HepG2 (cell line): Measurements from ENCODE around the gene KIF1B. TPM values are rescaled to one million over a fixed set of nuclear protein-coding genes. Genes with fewer than 3 reads are reported as not detected.

Experiments used
- ATF7 ChIP-seq, 2 experiments: fragments of 450-650 bp in 1 of 2; sonication (generic) in 1 of 2; formaldehyde crosslinking in 1 of 2; IDR thresholded peaks; 2 replicates each; pipeline versions ENCODE4 v1.4.0 to v1.6.1; 2016 to 2020; ENCODE audit warnings: antibody characterized with exemption in 1 of 2, mild to moderate bottlenecking in 1 of 2, missing genetic modification reagents in 1 of 2
- E2F2 ChIP-seq: sonication (generic); formaldehyde crosslinking; IDR thresholded peaks from 2 replicates; pipeline ENCODE4 v1.4.0; 2020; ENCODE audit warnings: missing genetic modification reagents, borderline replicate concordance
- HOXD1 ChIP-seq: sonication (generic); formaldehyde crosslinking; IDR thresholded peaks from 2 replicates; pipeline ENCODE4 v1.5.0; 2020; ENCODE audit warnings: missing genetic modification reagents
- MBD4 ChIP-seq: IDR thresholded peaks from 2 replicates; pipeline ENCODE4 v1.6.1; 2012; ENCODE audit warnings: low read length, inconsistent platforms, borderline replicate concordance
- MTF1 ChIP-seq: sonication (generic); formaldehyde crosslinking; IDR thresholded peaks from 2 replicates; pipeline ENCODE4 v1.5.0; 2020; ENCODE audit warnings: missing genetic modification reagents
- NCOA2 ChIP-seq: sonication (generic); formaldehyde crosslinking; IDR thresholded peaks from 2 replicates; pipeline ENCODE4 v1.8.0; 2022; ENCODE audit warnings: inconsistent platforms
- PRPF4 ChIP-seq: fragments of 200-400 bp; formaldehyde crosslinking; IDR thresholded peaks from 2 replicates; pipeline ENCODE4 v1.6.1; 2016; ENCODE audit warnings: low read length, low read depth; ENCODE audit not compliant: poor library complexity, severe bottlenecking
- SMARCC2 ChIP-seq: fragments of 450-650 bp; IDR thresholded peaks from 2 replicates; pipeline ENCODE4 v1.6.1; 2017; ENCODE audit warnings: antibody characterized with exemption, mild to moderate bottlenecking
- SPEN ChIP-seq: sonication (generic); formaldehyde crosslinking; IDR thresholded peaks from 2 replicates; pipeline ENCODE4 v1.5.1; 2020; ENCODE audit warnings: low read depth, mild to moderate bottlenecking, missing genetic modification reagents
- TMF1 ChIP-seq: sonication (generic); formaldehyde crosslinking; IDR thresholded peaks from 2 replicates; pipeline ENCODE4 v1.8.1; 2022; ENCODE audit warnings: low read depth, missing genetic modification reagents
- TSC22D2 ChIP-seq: sonication (generic); formaldehyde crosslinking; IDR thresholded peaks from 2 replicates; pipeline ENCODE4 v1.5.1; 2020; ENCODE audit warnings: missing genetic modification reagents, mild to moderate bottlenecking, borderline replicate concordance
- ZFP90 ChIP-seq: sonication (generic); formaldehyde crosslinking; IDR thresholded peaks from 2 replicates; pipeline ENCODE4 v1.8.0; 2022; ENCODE audit warnings: missing genetic modification reagents, mild to moderate bottlenecking, inconsistent platforms, borderline replicate concordance
- ZFYVE20 ChIP-seq: sonication (generic); formaldehyde crosslinking; IDR thresholded peaks from 2 replicates; pipeline ENCODE4 v1.8.0; 2023; ENCODE audit warnings: low read depth, mild to moderate bottlenecking, moderate library complexity, missing genetic modification reagents, borderline replicate concordance
- ZKSCAN8 ChIP-seq: IDR thresholded peaks from 2 replicates; pipeline ENCODE4 v1.6.1; 2016; ENCODE audit warnings: borderline replicate concordance, missing genetic modification reagents, missing compliant biosample characterization
- ZNF264 ChIP-seq: sonication (generic); formaldehyde crosslinking; IDR thresholded peaks from 2 replicates; pipeline ENCODE4 v1.4.0; 2020; ENCODE audit warnings: missing genetic modification reagents
- ZNF562 ChIP-seq: sonication (generic); formaldehyde crosslinking; IDR thresholded peaks from 2 replicates; pipeline ENCODE4 v1.8.0; 2022; ENCODE audit warnings: missing genetic modification reagents, borderline replicate concordance
- ZNF7 ChIP-seq: IDR thresholded peaks from 2 replicates; pipeline ENCODE4 v1.6.1; 2016; ENCODE audit warnings: missing biosample characterization, missing genetic modification reagents
- ZNF770 ChIP-seq: sonication (generic); formaldehyde crosslinking; IDR thresholded peaks from 2 replicates; pipeline ENCODE4 v1.5.0; 2020; ENCODE audit warnings: mild to moderate bottlenecking, missing genetic modification reagents
- ZSCAN30 ChIP-seq: sonication (generic); formaldehyde crosslinking; IDR thresholded peaks from 2 replicates; pipeline ENCODE4 v1.5.0; 2020; ENCODE audit warnings: mild to moderate bottlenecking, missing genetic modification reagents
- polyA plus RNA-seq, 8 experiments: library from polyadenylated mRNA; depleted of rRNA in 3 of 8; stranded (reverse) in 7 of 8; unstranded in 1 of 8; fragments of >200 nt; fragmentation: Illumina TruSeq in 4 of 8; extraction: Trizol in 4 of 8; gene quantifications; 2 replicates each; pipeline versions ENCODE4 v1.2.1 to v1.2.3, GENCODE V29; 2011 to 2016; ENCODE audit warnings: low read depth in 4 of 8, missing spikeins in 1 of 8, mixed read lengths in 1 of 8; ENCODE audit not compliant: insufficient read depth in 1 of 8
- total RNA-seq, 5 experiments: library from RNA; depleted of rRNA; stranded (reverse); fragments of >200 nt; fragmentation: Illumina TruSeq; extraction: Trizol; gene quantifications; 2 replicates each; pipeline ENCODE4 v1.2.3, GENCODE V29; 2016; ENCODE audit warnings: low read depth in 1 of 5
- TF ChIP-seq, protein P1 (sequence below): sonication (generic); formaldehyde crosslinking; conservative IDR thresholded peaks from 2 replicates; pipeline ENCODE4 v1.4.0; 2020; ENCODE audit warnings: missing genetic modification reagents

KIF1B gene
- total and polyA plus RNA-seq, 2 of the 13 experiments (the other 11 are each of a cell fraction or from before 2014, with no cell fraction given) = 26.7 to 32.5 TPM

- TF ChIP-seq ZFP90 (CRISPR knock-in tag) (peak; percentile 87; the same call in 1 of the 2 replicates), MTF1 (peak; percentile 22; the same call in 1 of the 2 replicates), ATF7 (IDR thresholded peaks at IDR 0.05) (no peak), ATF7 (CRISPR knock-in tag; IDR thresholded peaks at IDR 0.05) (no peak), ZKSCAN8 (CRISPR knock-in tag) (peak; percentile 23; the same call in 1 of the 2 replicates), ZSCAN30 (CRISPR knock-in tag) (no peak), TMF1 (CRISPR knock-in tag) (peak; percentile 97), ZNF7 (no peak), TSC22D2 (CRISPR knock-in tag) (no peak; the same call in 1 of the 2 replicates), ZNF562 (CRISPR knock-in tag) (peak; percentile 93), ZNF770 (CRISPR knock-in tag) (peak; percentile 82), ZFYVE20 (CRISPR knock-in tag) (peak; percentile 95), SMARCC2 (no peak), E2F2 (CRISPR knock-in tag) (peak; percentile 79; the same call in 1 of the 2 replicates), PRPF4 (no peak), NCOA2 (peak; percentile 17; the same call in 1 of the 2 replicates), HOXD1 (CRISPR knock-in tag) (peak; percentile 83), SPEN (CRISPR knock-in tag) (peak; percentile 92), MBD4 (no peak), ZNF264 (peak; percentile 68; the same call in 1 of the 2 replicates)
- TF ChIP-seq, protein P1, sequence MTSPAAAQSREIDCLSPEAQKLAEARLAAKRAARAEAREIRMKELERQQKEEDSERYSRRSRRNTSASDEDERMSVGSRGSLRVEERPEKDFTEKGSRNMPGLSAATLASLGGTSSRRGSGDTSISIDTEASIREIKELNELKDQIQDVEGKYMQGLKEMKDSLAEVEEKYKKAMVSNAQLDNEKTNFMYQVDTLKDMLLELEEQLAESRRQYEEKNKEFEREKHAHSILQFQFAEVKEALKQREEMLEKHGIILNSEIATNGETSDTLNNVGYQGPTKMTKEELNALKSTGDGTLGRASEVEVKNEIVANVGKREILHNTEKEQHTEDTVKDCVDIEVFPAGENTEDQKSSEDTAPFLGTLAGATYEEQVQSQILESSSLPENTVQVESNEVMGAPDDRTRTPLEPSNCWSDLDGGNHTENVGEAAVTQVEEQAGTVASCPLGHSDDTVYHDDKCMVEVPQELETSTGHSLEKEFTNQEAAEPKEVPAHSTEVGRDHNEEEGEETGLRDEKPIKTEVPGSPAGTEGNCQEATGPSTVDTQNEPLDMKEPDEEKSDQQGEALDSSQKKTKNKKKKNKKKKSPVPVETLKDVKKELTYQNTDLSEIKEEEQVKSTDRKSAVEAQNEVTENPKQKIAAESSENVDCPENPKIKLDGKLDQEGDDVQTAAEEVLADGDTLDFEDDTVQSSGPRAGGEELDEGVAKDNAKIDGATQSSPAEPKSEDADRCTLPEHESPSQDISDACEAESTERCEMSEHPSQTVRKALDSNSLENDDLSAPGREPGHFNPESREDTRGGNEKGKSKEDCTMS (CRISPR knock-in tag) = no peak
These were observed 220.1 kb downstream of the KIF1B start, which contains the start of gene CENPS (continued) for GRCh38 chr1:10430216-10431069.
